Ureter (tissue), 1 donor: ENCODE measurements around the gene ANKS6. TPM values are rescaled to one million over a fixed set of nuclear protein-coding genes. Genes with fewer than 3 reads are reported as not detected.

Experiments used
- DNase-seq: peaks from one replicate; pipeline ENCODE4 v3.0.0-alpha.2; 2020; ENCODE audit warnings: low spot score
- total RNA-seq: library from RNA; stranded (reverse); gene quantifications from one replicate; pipeline ENCODE4 v1.2.4, GENCODE V29; 2023
- donor health status: DM: yes; HTN: yes; CAD: no.

ANKS6 gene
- total RNA-seq, 1 donor from 2014 or later: 38.1 TPM

- no peak for DNase-seq
Observed at GRCh38 chr9:98738741-98739140, 57.6 kb downstream of the ANKS6 start.

GRCh38 chr9:98736226-98736625 lies 60.1 kb downstream of the ANKS6 start:
- no peak for DNase-seq

- DNase-seq: no peak
Observed at GRCh38 chr9:98732801-98733200, 63.6 kb downstream of the ANKS6 start.

GRCh38 chr9:98732091-98732490 lies 64.3 kb downstream of the ANKS6 start:
- DNase-seq: no peak

GRCh38 chr9:98730871-98731270 lies 65.5 kb downstream of the ANKS6 start:
- no peak for DNase-seq

- no peak for DNase-seq
Observed at GRCh38 chr9:98728500-98728899, 67.9 kb downstream of the ANKS6 start.

- DNase-seq: no peak
Observed at GRCh38 chr9:98727428-98727827, 68.9 kb downstream of the ANKS6 start.

- no peak for DNase-seq
Observed at GRCh38 chr9:98726735-98727134, 69.6 kb downstream of the ANKS6 start.

- DNase-seq: no peak
Observed at GRCh38 chr9:98724810-98725530, 71.4 kb downstream of the ANKS6 start.

GRCh38 chr9:98721643-98722042 lies 74.7 kb downstream of the ANKS6 start:
- DNase-seq: no peak

- DNase-seq: no peak
Observed at GRCh38 chr9:98720402-98720801, 76.0 kb downstream of the ANKS6 start.

- no peak for DNase-seq
Observed at GRCh38 chr9:98719055-98719454, 77.3 kb downstream of the ANKS6 start.

GRCh38 chr9:98714833-98715232 lies 81.5 kb downstream of the ANKS6 start:
- DNase-seq: no peak

GRCh38 chr9:98712987-98713386 lies 83.4 kb downstream of the ANKS6 start:
- no peak for DNase-seq

- no peak for DNase-seq
Observed at GRCh38 chr9:98709968-98710965, 86.1 kb downstream of the ANKS6 start.

GRCh38 chr9:98708933-98709911 lies 87.1 kb downstream of the ANKS6 start, which contains the start of gene GABBR2:
Gene GABBR2, minus strand, starts transcription at chr9:98708935. Its CDS starts 198 bp downstream, at chr9:98708737.
- DNase-seq: no peak

GRCh38 chr9:98708103-98708932 lies 88.0 kb downstream of the ANKS6 start:
- DNase-seq: no peak

- peak; percentile 59 for DNase-seq
Observed at GRCh38 chr9:98707166-98708102, 88.9 kb downstream of the ANKS6 start.

- DNase-seq: no peak
Observed at GRCh38 chr9:98706651-98707165, 89.6 kb downstream of the ANKS6 start.
